ENCODE data around the gene ECE1. TPM values are rescaled to one million over a fixed set of nuclear protein-coding genes. Genes with fewer than 3 reads are reported as not detected.

Gene ECE1
- total RNA-seq, 1 donor from 2014 or later: 90.9 TPM

DNA sequence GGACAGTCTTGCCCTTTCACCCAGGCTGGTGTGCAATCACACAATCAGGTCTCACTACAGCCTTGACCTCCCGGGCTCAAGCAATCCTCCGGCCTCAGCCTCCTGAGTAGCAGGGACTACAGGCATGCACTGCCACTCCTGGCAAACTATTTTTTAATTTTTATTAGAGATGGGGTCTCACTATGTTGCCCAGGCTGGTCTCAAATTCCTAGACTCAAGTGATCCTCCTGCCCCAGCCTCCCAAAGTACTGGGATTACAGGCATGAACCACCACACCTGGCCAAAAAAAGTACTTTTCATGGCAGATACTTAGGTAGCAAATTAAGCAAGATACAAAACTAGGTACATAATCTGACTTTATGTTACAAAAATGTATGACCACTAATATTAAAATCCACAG is 121.8 kb downstream of the ECE1 start:
- Histone ChIP-seq H3K9me3 (no peaks in the 10 kb centered on the region), H3K27me3 (ENCODE audit: low read depth) (no peaks in the 10 kb centered on the region), H3K4me3 (no peak overlapping the region), H3K4me1 (peaks cover 9% of the 10 kb centered on the region), H3K27ac (no peak overlapping the region), H3K36me3 (peaks cover 17% of the 10 kb centered on the region)
- no peak for ATAC-seq
- TF ChIP-seq, protein P1, sequence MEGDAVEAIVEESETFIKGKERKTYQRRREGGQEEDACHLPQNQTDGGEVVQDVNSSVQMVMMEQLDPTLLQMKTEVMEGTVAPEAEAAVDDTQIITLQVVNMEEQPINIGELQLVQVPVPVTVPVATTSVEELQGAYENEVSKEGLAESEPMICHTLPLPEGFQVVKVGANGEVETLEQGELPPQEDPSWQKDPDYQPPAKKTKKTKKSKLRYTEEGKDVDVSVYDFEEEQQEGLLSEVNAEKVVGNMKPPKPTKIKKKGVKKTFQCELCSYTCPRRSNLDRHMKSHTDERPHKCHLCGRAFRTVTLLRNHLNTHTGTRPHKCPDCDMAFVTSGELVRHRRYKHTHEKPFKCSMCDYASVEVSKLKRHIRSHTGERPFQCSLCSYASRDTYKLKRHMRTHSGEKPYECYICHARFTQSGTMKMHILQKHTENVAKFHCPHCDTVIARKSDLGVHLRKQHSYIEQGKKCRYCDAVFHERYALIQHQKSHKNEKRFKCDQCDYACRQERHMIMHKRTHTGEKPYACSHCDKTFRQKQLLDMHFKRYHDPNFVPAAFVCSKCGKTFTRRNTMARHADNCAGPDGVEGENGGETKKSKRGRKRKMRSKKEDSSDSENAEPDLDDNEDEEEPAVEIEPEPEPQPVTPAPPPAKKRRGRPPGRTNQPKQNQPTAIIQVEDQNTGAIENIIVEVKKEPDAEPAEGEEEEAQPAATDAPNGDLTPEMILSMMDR (IDR thresholded peaks at IDR 0.05): no peak
- DNase-seq: no peak
- intact Hi-C loops (cut with DNase I): no loop called here

Other genes with a start within 250 kb of the ECE1 start
- 43.0 TPM for gene EIF4G3, start 113.6 kb downstream of the ECE1 start, total RNA-seq
- gene NBPF3, start 149.7 kb upstream of the ECE1 start, total RNA-seq: 9.5 TPM
- 123 TPM for gene ALPL, start 219.0 kb upstream of the ECE1 start, total RNA-seq